Left lung (tissue), 10 donors: ENCODE measurements around the gene DLGAP4. TPM values are rescaled to one million over a fixed set of nuclear protein-coding genes. Genes with fewer than 3 reads are reported as not detected.

Experiments
- ATAC-seq: fragments of 200-7000 bp; cut with Tn5 transposase; one replicate; pipeline ENCODE4 v1.9.1; 2020; ENCODE audit warnings: moderate library complexity
- DNase-seq, 4 donors: peaks; one replicate each; pipeline ENCODE4 v3.0.0-alpha.2; 2013 to 2020
- H3K27ac ChIP-seq, 2 donors: fragments of 200-600 bp; sonication (generic) in 1 of 2; one replicate each; pipeline versions ENCODE4 v1.5.0 to v1.8.0; 2020 to 2021
- H3K27me3 ChIP-seq, 2 donors: fragments of 200-600 bp; sonication (generic) in 1 of 2; one replicate each; pipeline versions ENCODE4 v1.5.0 to v1.8.0; 2020 to 2021
- H3K36me3 ChIP-seq, 2 donors: fragments of 200-600 bp; sonication (generic) in 1 of 2; one replicate each; pipeline versions ENCODE4 v1.5.0 to v1.8.0; 2020 to 2021
- H3K4me1 ChIP-seq, 2 donors: fragments of 200-600 bp; one replicate each; pipeline ENCODE4 v1.8.0; 2021
- H3K4me3 ChIP-seq, 2 donors: fragments of 200-600 bp; sonication (generic) in 1 of 2; one replicate each; pipeline versions ENCODE4 v1.5.0 to v1.8.0; 2020 to 2021; ENCODE audit warnings: mild to moderate bottlenecking in 1 of 2
- H3K9me3 ChIP-seq, 2 donors: fragments of 200-600 bp; sonication (generic) in 1 of 2; one replicate each; pipeline versions ENCODE4 v1.5.0 to v1.8.0; 2020 to 2021
- intact Hi-C, 2 donors: fragments of 100-400 bp; cut with DNase I; formaldehyde crosslinking; loops; one replicate each; pipeline versions ENCODE4 v1.11.2 to v1.14.2; 2022
- polyA plus RNA-seq, 6 donors: library from polyadenylated mRNA; unstranded; fragments of 120-200 nt; gene quantifications; one replicate each; pipeline ENCODE4 v1.2.1, GENCODE V29; 2013; ENCODE audit not compliant: insufficient read length in 6 of 6
- total RNA-seq, 2 donors: library from RNA; stranded (reverse); fragmentation: NEBNext Ultra II Directional; extraction: Animal tissue kit (Norgen Biotek cat#: 25700); gene quantifications; one replicate each; pipeline ENCODE4 v1.2.1, GENCODE V29; 2021
- TF ChIP-seq, protein P1 (sequence below), 2 donors: fragments of 200-600 bp; sonication (generic) in 1 of 2; IDR thresholded peaks; one replicate each; pipeline versions ENCODE4 v1.5.0 to v1.8.0; 2021; ENCODE audit warnings: antibody characterized with exemption in 2 of 2
- donor health status: DM: no; HTN: yes; CAD: no.
- donor health status: DM: no; HTN: no; CAD: no.

The DLGAP4 gene
- total and polyA plus RNA-seq, 8 donors: 53.5 to 84.3 (median 72.1) TPM

DNA sequence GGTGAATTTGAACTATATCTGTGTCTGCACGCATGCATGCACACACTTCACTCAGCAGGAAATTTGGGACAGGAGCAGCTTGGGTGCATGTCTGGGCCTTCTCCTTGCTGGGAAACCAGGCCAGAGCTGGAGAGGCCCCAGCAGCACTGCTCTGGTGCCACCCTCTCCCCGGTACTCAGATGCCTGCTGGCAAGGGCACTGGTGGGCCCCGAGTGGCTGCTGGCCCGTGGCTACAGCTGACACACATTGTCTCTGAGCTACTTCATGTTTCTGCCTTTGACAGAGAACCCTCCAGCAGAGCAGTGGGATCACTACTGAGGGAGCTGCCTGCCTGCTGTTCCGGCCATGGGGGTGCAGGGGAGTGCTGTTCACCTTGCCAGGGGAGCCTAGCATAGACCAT, 37.5 kb downstream of the DLGAP4 start:
- ATAC-seq (no peak), DNase-seq (peak in 1 of 4 donors; percentile 31)
- Histone ChIP-seq H3K4me1 (no peaks in the 10 kb centered on the region), H3K27me3 (peaks cover 0 to 45% of the 10 kb centered on the region in 2 donors), H3K36me3 (no peaks in the 10 kb centered on the region), H3K9me3 (no peaks in the 10 kb centered on the region), H3K4me3 (no peak overlapping the region), H3K27ac (no peak overlapping the region)
- intact Hi-C loops: no loop called here
- TF ChIP-seq, protein P1, sequence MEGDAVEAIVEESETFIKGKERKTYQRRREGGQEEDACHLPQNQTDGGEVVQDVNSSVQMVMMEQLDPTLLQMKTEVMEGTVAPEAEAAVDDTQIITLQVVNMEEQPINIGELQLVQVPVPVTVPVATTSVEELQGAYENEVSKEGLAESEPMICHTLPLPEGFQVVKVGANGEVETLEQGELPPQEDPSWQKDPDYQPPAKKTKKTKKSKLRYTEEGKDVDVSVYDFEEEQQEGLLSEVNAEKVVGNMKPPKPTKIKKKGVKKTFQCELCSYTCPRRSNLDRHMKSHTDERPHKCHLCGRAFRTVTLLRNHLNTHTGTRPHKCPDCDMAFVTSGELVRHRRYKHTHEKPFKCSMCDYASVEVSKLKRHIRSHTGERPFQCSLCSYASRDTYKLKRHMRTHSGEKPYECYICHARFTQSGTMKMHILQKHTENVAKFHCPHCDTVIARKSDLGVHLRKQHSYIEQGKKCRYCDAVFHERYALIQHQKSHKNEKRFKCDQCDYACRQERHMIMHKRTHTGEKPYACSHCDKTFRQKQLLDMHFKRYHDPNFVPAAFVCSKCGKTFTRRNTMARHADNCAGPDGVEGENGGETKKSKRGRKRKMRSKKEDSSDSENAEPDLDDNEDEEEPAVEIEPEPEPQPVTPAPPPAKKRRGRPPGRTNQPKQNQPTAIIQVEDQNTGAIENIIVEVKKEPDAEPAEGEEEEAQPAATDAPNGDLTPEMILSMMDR (IDR thresholded peaks at IDR 0.05): no peak

DNA sequence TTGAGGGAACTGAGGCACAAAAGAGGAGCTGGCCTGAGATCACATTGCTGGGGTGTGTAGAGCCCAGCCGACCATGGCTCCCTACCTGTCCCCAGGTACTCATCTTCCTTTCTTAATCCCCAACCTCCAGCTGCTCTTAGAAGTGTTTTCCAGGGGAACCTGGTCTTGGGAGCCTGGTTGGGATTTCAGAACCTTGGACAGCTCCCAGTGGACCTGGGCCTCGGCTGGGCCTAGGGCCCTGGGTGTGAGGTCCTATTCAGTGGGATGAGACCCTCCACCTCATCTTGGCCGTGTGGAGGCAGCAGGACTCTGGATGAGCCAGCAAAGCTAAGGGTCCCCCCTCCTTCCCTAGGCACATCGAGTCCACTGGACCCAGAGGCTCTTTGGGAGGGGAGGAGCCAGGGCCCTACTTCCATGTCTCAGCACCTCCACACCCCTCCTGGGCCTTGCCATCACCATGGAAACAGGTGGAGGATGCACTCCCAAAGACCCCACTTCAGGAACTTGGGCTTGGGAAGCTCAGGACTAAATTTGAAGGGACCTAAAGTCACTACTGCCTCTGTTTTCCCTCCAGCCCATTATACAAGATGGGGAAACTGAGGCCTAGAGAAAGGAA, 38.5 kb downstream of the DLGAP4 start:
- Histone ChIP-seq H3K36me3 (no peaks in the 10 kb centered on the region), H3K27ac (no peak overlapping the region), H3K4me1 (no peaks in the 10 kb centered on the region), H3K4me3 (no peak overlapping the region), H3K9me3 (no peaks in the 10 kb centered on the region), H3K27me3 (peaks cover 0 to 35% of the 10 kb centered on the region in 2 donors)
- intact Hi-C loops: no loop called here
- TF ChIP-seq, protein P1 (IDR thresholded peaks at IDR 0.05): no peak
- DNase-seq (peak in 3 of 4 donors; percentile 23 to 79 (median 65)), ATAC-seq (peak; percentile 84)

GRCh38 chr20:36346256-36346655, 40.1 kb downstream of the DLGAP4 start:
- DNase-seq: peak in 1 of 4 donors; percentile 5
- H3K27me3 ChIP-seq: peaks cover 0 to 19% of the 10 kb centered on the region in 2 donors
- no peak for ATAC-seq
- intact Hi-C loops: no loop called here
- H3K4me1 ChIP-seq: no peaks in the 10 kb centered on the region
- no peak overlapping the region for H3K4me3 ChIP-seq
- TF ChIP-seq, protein P1 (IDR thresholded peaks at IDR 0.05): no peak
- no peak overlapping the region for H3K27ac ChIP-seq
- no peaks in the 10 kb centered on the region for H3K9me3 ChIP-seq
- H3K36me3 ChIP-seq: no peaks in the 10 kb centered on the region

- ATAC-seq (no peak), DNase-seq (peak in 1 of 4 donors; percentile 48)
- intact Hi-C loops: no loop called here
- no peak overlapping the region for H3K4me3 ChIP-seq
- H3K4me1 ChIP-seq: no peaks in the 10 kb centered on the region
- peaks cover 0 to 17% of the 10 kb centered on the region in 2 donors for H3K27me3 ChIP-seq
- H3K9me3 ChIP-seq: no peaks in the 10 kb centered on the region
- TF ChIP-seq, protein P1 (IDR thresholded peaks at IDR 0.05): no peak
- no peaks in the 10 kb centered on the region for H3K36me3 ChIP-seq
- no peak overlapping the region for H3K27ac ChIP-seq
These were observed 43.4 kb downstream of the DLGAP4 start for GRCh38 chr20:36349384-36350170.

DNA sequence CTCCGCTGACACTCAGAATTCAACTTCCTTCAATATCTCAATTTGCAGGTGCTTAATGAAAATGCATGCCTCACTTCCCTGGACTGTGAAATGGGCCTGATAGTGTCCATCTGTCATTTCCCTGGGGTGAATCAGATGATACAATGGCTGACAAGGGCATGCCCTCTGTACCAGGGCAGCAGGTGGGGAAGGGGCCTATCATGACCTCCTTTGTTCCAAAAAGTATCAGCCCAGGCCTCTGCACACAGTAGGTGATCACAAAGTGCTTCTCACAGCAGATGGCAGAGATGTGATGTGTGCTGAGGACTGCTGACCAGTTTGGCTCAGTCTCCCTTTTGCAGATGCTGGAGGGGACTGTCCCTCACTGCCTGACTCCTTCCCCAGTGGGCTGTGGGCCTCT, 44.3 kb downstream of the DLGAP4 start:
- intact Hi-C loops: no loop called here
- Histone ChIP-seq H3K27me3 (peaks cover 0 to 17% of the 10 kb centered on the region in 2 donors), H3K27ac (no peak overlapping the region), H3K4me1 (no peaks in the 10 kb centered on the region), H3K4me3 (no peak overlapping the region), H3K9me3 (no peaks in the 10 kb centered on the region), H3K36me3 (no peaks in the 10 kb centered on the region)
- ATAC-seq (no peak), DNase-seq (no peak)
- TF ChIP-seq, protein P1 (IDR thresholded peaks at IDR 0.05): no peak
